Measurements from ENCODE around the gene PDK3. TPM values are rescaled to one million over a fixed set of nuclear protein-coding genes. Genes with fewer than 3 reads are reported as not detected.
A peak's percentile ranks its signal among the peaks of the same experiment; 100 is the strongest.

The PDK3 gene
- total RNA-seq, 1 experiment from 2014 or later, result 6.6 TPM

DNA sequence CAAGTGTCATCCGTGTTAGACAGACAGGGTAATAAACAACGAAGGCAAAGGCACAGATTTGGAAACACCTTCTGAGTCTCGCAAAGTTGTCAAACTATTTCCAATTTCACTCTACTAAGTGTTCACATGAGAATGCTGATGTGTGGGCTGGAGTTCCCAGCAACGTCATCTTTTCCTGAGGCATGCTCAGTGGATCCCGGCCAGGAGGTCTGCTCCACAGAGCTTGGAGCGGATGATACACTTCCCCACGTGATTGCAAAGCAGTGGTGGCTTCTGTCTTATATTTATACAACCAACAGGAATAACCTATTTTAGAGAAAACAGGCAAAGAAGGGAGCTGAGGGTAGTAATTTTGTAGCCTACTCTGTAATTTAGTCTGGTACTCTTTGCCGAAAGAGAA, 40.1 kb upstream of the PDK3 start:
- no peak overlapping the region for H3K4me3 ChIP-seq (ENCODE audit: low read depth, low read length, poor library complexity, severe bottlenecking)
- ChIA-PET POLR2A (ENCODE audit: low non-redundant PET) (no interaction called here), CTCF (no interaction called here)
- H3K27me3 ChIP-seq (replicated peaks; ENCODE audit: insufficient read depth, low read depth, low read length, poor library complexity), result no peaks in the 10 kb centered on the region
- H3K9me3 ChIP-seq (ENCODE audit: low read depth, low read length, poor library complexity, severe bottlenecking), result no peaks in the 10 kb centered on the region
- TF ChIP-seq, protein P1, sequence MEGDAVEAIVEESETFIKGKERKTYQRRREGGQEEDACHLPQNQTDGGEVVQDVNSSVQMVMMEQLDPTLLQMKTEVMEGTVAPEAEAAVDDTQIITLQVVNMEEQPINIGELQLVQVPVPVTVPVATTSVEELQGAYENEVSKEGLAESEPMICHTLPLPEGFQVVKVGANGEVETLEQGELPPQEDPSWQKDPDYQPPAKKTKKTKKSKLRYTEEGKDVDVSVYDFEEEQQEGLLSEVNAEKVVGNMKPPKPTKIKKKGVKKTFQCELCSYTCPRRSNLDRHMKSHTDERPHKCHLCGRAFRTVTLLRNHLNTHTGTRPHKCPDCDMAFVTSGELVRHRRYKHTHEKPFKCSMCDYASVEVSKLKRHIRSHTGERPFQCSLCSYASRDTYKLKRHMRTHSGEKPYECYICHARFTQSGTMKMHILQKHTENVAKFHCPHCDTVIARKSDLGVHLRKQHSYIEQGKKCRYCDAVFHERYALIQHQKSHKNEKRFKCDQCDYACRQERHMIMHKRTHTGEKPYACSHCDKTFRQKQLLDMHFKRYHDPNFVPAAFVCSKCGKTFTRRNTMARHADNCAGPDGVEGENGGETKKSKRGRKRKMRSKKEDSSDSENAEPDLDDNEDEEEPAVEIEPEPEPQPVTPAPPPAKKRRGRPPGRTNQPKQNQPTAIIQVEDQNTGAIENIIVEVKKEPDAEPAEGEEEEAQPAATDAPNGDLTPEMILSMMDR (conservative IDR thresholded peaks at IDR 0.05; ENCODE audit: low read depth, low read length), result no peak
- TF ChIP-seq EZH2 (IDR thresholded peaks at IDR 0.05; ENCODE audit: borderline replicate concordance, low read depth, low read length, poor library complexity, severe bottlenecking), result no peak
- no TSS peak for BruUV-seq (replicated peaks)
- H3K36me3 ChIP-seq (ENCODE audit: insufficient read depth, low read length, poor library complexity, severe bottlenecking), result no peaks in the 10 kb centered on the region
- no peak for DNase-seq (ENCODE audit: low spot score)
- no peak overlapping the region for H3K27ac ChIP-seq (ENCODE audit: low read depth, low read length, poor library complexity, severe bottlenecking)
- intact Hi-C loops (cut with micrococcal nuclease; ENCODE audit: unreplicated experiment), result no loop called here
- no peaks in the 10 kb centered on the region for H3K4me1 ChIP-seq (ENCODE audit: insufficient read depth, low read length, poor library complexity, severe bottlenecking)

DNA sequence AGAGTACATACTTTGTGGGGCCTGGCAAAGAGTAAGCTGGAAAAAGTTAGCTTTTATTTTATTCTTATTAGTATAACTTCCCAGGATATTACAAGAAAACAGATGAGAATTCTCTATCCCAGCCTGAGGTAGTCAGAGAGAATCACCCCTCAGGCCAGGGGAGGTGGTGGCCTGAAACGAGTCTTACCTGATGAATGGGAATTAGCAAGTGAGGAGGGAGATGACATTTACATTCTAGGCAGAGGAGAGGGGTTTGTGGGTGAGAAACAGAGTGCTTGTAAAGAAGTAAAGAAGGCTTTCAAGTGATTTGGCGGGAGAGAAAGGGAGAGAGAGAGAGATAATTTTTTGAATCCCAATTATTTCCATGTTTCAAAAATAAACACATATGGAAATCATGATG, 39.3 kb upstream of the PDK3 start:
- H3K27ac ChIP-seq (ENCODE audit: low read depth, low read length, poor library complexity, severe bottlenecking), result no peak overlapping the region
- ChIA-PET CTCF (no interaction called here), POLR2A (ENCODE audit: low non-redundant PET) (no interaction called here)
- intact Hi-C loops (cut with micrococcal nuclease; ENCODE audit: unreplicated experiment), result no loop called here
- BruUV-seq (replicated peaks), result no TSS peak
- TF ChIP-seq, protein P1 (conservative IDR thresholded peaks at IDR 0.05; ENCODE audit: low read depth, low read length), result no peak
- no peak for TF ChIP-seq EZH2 (IDR thresholded peaks at IDR 0.05; ENCODE audit: borderline replicate concordance, low read depth, low read length, poor library complexity, severe bottlenecking)
- no peak overlapping the region for H3K4me3 ChIP-seq (ENCODE audit: low read depth, low read length, poor library complexity, severe bottlenecking)
- no peaks in the 10 kb centered on the region for H3K9me3 ChIP-seq (ENCODE audit: low read depth, low read length, poor library complexity, severe bottlenecking)
- H3K27me3 ChIP-seq (replicated peaks; ENCODE audit: insufficient read depth, low read depth, low read length, poor library complexity), result no peaks in the 10 kb centered on the region
- no peak for DNase-seq (ENCODE audit: low spot score)
- no peaks in the 10 kb centered on the region for H3K36me3 ChIP-seq (ENCODE audit: insufficient read depth, low read length, poor library complexity, severe bottlenecking)
- no peaks in the 10 kb centered on the region for H3K4me1 ChIP-seq (ENCODE audit: insufficient read depth, low read length, poor library complexity, severe bottlenecking)

DNA sequence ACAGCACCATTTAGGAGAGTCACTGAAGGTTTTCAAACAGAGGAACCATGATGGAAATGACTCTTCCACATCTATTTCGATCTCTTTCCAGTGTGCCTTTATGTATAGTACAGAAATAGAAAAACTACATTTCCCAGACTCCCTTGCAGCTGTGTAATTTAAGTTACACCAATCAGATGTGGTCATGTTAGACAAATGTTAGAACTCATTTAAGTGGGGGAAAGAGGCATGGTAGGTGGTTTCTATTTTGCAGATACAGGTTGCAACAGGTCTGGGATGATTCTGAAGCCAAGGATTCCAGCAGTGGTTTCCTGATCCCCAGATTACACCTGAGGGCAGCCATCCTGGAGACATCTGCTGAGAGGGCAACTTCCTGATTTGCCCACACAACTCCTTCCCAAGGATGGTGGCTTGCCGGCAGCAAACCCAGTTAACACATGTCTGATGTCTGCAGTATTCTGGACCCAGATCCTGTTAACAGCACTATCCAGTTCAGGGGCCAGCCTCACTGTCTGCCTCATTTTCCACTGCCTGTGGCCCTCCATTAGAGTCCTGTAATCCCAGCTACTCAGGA, 38.7 kb upstream of the PDK3 start:
- BruUV-seq (replicated peaks), result no TSS peak
- Histone ChIP-seq H3K27ac (ENCODE audit: low read depth, low read length, poor library complexity, severe bottlenecking) (no peak overlapping the region), H3K4me1 (ENCODE audit: insufficient read depth, low read length, poor library complexity, severe bottlenecking) (no peaks in the 10 kb centered on the region), H3K27me3 (replicated peaks; ENCODE audit: insufficient read depth, low read depth, low read length, poor library complexity) (no peaks in the 10 kb centered on the region), H3K4me3 (ENCODE audit: low read depth, low read length, poor library complexity, severe bottlenecking) (no peak overlapping the region), H3K36me3 (ENCODE audit: insufficient read depth, low read length, poor library complexity, severe bottlenecking) (no peaks in the 10 kb centered on the region), H3K9me3 (ENCODE audit: low read depth, low read length, poor library complexity, severe bottlenecking) (no peaks in the 10 kb centered on the region)
- TF ChIP-seq EZH2 (IDR thresholded peaks at IDR 0.05; ENCODE audit: borderline replicate concordance, low read depth, low read length, poor library complexity, severe bottlenecking), result no peak
- TF ChIP-seq, protein P1 (conservative IDR thresholded peaks at IDR 0.05; ENCODE audit: low read depth, low read length), result no peak
- CTCF ChIA-PET, result no interaction called here
- peak; percentile 9 for DNase-seq (ENCODE audit: low spot score)
- POLR2A ChIA-PET (ENCODE audit: low non-redundant PET), result no interaction called here
- intact Hi-C loops (cut with micrococcal nuclease; ENCODE audit: unreplicated experiment), result no loop called here

Data from A673 (cell line).